Loucy (cell line): ENCODE results near the gene HELZ.

ENCODE experiments used
- H2AFZ ChIP-seq: fragments of 200-600 bp; sonication (generic); 2 replicates; pipeline ENCODE4 v1.6.0; 2016; ENCODE audit warnings: antibody characterized with exemption, mild to moderate bottlenecking, low read length, moderate library complexity
- H3F3A ChIP-seq: fragments of 200-600 bp; 2 replicates; pipeline ENCODE4 v1.6.0; 2016; ENCODE audit warnings: antibody characterized with exemption, low read depth, mild to moderate bottlenecking
- H3K27me3 ChIP-seq: fragments of 200-600 bp; sonication (generic); 2 replicates; pipeline ENCODE4 v1.6.1; 2014; ENCODE audit warnings: low read length, mild to moderate bottlenecking; ENCODE audit not compliant: insufficient read depth, poor library complexity, severe bottlenecking
- H3K36me3 ChIP-seq: fragments of 200-600 bp; sonication (generic); 2 replicates; pipeline ENCODE4 v1.6.1; 2016; ENCODE audit warnings: low read length; ENCODE audit not compliant: insufficient read depth
- H3K4me1 ChIP-seq: fragments of 200-600 bp; sonication (generic); 2 replicates; pipeline ENCODE4 v1.5.1; 2014; ENCODE audit warnings: low read length, mild to moderate bottlenecking; ENCODE audit not compliant: insufficient read depth, poor library complexity, severe bottlenecking
- H3K4me2 ChIP-seq: fragments of 200-600 bp; sonication (generic); 2 replicates; pipeline ENCODE4 v1.6.0; 2014; ENCODE audit warnings: antibody characterized with exemption, low read length, low read depth, mild to moderate bottlenecking; ENCODE audit not compliant: poor library complexity, severe bottlenecking
- H3K4me3 ChIP-seq: fragments of 200-600 bp; sonication (generic); 2 replicates; pipeline ENCODE4 v1.5.1; 2014; ENCODE audit warnings: low read length, mild to moderate bottlenecking, mixed read lengths; ENCODE audit not compliant: poor library complexity, severe bottlenecking
- H3K79me2 ChIP-seq: fragments of 200-600 bp; sonication (generic); 2 replicates; pipeline ENCODE4 v1.6.1; 2014; ENCODE audit warnings: low read length; ENCODE audit not compliant: insufficient read depth
- H3K9ac ChIP-seq: fragments of 200-600 bp; sonication (generic); 2 replicates; pipeline ENCODE4 v1.6.0; 2014; ENCODE audit warnings: mild to moderate bottlenecking, low read depth, low read length, moderate library complexity; ENCODE audit not compliant: poor library complexity, severe bottlenecking
- H3K9me2 ChIP-seq: fragments of 200-600 bp; sonication (generic); replicated peaks from 2 replicates; pipeline ENCODE4 v1.6.1; 2016; ENCODE audit warnings: low read depth, low read length, mixed read lengths
- H3K9me3 ChIP-seq: fragments of 200-600 bp; sonication (generic); 2 replicates; pipeline ENCODE4 v1.6.1; 2014; ENCODE audit warnings: mild to moderate bottlenecking, antibody characterized with exemption, low read length, low read depth; ENCODE audit not compliant: insufficient read depth
- H4K20me1 ChIP-seq: fragments of 200-600 bp; sonication (generic); 2 replicates; pipeline ENCODE4 v1.6.0; 2014; ENCODE audit warnings: antibody characterized with exemption, low read length, mild to moderate bottlenecking; ENCODE audit not compliant: insufficient read depth, poor library complexity, severe bottlenecking
- EZH2phosphoT487 ChIP-seq: fragments of 200-600 bp; IDR thresholded peaks from 2 replicates; pipeline ENCODE4 v1.6.1; 2018; ENCODE audit warnings: antibody characterized with exemption, mild to moderate bottlenecking, moderate library complexity, borderline replicate concordance
- TF ChIP-seq, protein P1 (sequence below): fragments of 200-600 bp; sonication (generic); conservative IDR thresholded peaks from 2 replicates; pipeline ENCODE4 v1.5.1; 2014; ENCODE audit warnings: mild to moderate bottlenecking, antibody characterized with exemption, low read length

HELZ gene

DNA sequence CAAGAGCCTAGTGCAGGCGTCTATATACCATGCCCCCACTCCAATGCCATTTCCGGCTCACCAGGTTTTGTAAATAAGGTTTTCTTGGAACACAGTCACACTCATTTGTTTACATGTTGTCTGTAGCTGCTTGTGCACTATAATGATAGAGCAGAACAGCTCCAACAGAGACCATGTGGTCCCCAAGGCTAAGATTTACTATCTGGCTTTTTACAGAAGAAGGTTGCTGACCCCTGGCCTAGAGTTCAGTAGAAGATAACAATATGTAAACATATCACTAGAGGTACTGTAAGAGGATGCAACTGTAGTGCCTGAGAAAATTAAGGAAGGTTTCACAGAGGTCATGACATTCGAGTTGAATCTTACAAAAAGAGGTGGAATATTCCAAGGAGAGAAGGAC lies 134.4 kb downstream of the HELZ start:
- TF ChIP-seq, protein P1, sequence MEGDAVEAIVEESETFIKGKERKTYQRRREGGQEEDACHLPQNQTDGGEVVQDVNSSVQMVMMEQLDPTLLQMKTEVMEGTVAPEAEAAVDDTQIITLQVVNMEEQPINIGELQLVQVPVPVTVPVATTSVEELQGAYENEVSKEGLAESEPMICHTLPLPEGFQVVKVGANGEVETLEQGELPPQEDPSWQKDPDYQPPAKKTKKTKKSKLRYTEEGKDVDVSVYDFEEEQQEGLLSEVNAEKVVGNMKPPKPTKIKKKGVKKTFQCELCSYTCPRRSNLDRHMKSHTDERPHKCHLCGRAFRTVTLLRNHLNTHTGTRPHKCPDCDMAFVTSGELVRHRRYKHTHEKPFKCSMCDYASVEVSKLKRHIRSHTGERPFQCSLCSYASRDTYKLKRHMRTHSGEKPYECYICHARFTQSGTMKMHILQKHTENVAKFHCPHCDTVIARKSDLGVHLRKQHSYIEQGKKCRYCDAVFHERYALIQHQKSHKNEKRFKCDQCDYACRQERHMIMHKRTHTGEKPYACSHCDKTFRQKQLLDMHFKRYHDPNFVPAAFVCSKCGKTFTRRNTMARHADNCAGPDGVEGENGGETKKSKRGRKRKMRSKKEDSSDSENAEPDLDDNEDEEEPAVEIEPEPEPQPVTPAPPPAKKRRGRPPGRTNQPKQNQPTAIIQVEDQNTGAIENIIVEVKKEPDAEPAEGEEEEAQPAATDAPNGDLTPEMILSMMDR: no peak
- TF ChIP-seq EZH2phosphoT487: no peak
- H3K9me2 ChIP-seq: no peaks in the 10 kb centered on the region
- no peak overlapping the region for H3K9ac ChIP-seq
- no peaks in the 10 kb centered on the region for H3K27me3 ChIP-seq
- no peaks in the 10 kb centered on the region for H3K79me2 ChIP-seq
- H2AFZ ChIP-seq: no peak overlapping the region
- no peak overlapping the region for H3K4me2 ChIP-seq
- peaks cover 78% of the 10 kb centered on the region for H3K36me3 ChIP-seq
- H3K4me1 ChIP-seq: no peaks in the 10 kb centered on the region
- no peaks in the 10 kb centered on the region for H3F3A ChIP-seq
- no peaks in the 10 kb centered on the region for H3K9me3 ChIP-seq
- H4K20me1 ChIP-seq: no peaks in the 10 kb centered on the region
- no peak overlapping the region for H3K4me3 ChIP-seq

DNA sequence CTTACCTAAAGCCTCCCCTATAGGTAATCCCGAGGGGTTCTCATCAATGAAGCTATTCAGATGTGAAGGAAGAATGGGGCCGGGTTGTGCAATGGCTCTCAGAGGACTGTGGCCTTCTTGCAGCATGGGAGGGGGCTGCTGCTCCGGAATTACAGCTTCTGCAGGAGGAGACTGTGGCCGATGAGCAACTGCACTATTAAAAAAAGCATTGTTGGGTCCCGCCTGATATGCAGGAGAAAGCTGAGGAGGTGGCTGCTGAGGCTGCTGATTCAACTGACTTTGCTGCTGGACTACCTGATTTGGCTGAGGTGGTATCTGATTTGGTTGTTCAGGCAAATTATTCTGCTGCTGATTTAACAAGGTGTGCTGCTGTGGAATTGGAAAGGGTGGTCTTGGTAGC lies 135.9 kb downstream of the HELZ start:
- no peaks in the 10 kb centered on the region for H3K27me3 ChIP-seq
- H3K4me3 ChIP-seq: no peak overlapping the region
- no peaks in the 10 kb centered on the region for H4K20me1 ChIP-seq
- no peaks in the 10 kb centered on the region for H3K9me3 ChIP-seq
- no peaks in the 10 kb centered on the region for H3K79me2 ChIP-seq
- H3K4me2 ChIP-seq: no peak overlapping the region
- no peaks in the 10 kb centered on the region for H3K4me1 ChIP-seq
- TF ChIP-seq, protein P1: no peak
- TF ChIP-seq EZH2phosphoT487: no peak
- H3F3A ChIP-seq: no peaks in the 10 kb centered on the region
- no peak overlapping the region for H3K9ac ChIP-seq
- no peaks in the 10 kb centered on the region for H3K9me2 ChIP-seq
- H2AFZ ChIP-seq: no peak overlapping the region
- peaks cover 83% of the 10 kb centered on the region for H3K36me3 ChIP-seq

GRCh38 chr17:67107811-67108775 lies 136.9 kb downstream of the HELZ start:
- no peaks in the 10 kb centered on the region for H3K79me2 ChIP-seq
- no peak overlapping the region for H3K9ac ChIP-seq
- TF ChIP-seq, protein P1: no peak
- no peak for TF ChIP-seq EZH2phosphoT487
- H3K27me3 ChIP-seq: no peaks in the 10 kb centered on the region
- no peaks in the 10 kb centered on the region for H3K9me2 ChIP-seq
- H3K36me3 ChIP-seq: peaks cover 77% of the 10 kb centered on the region
- H2AFZ ChIP-seq: no peak overlapping the region
- no peaks in the 10 kb centered on the region for H3K9me3 ChIP-seq
- no peaks in the 10 kb centered on the region for H3K4me1 ChIP-seq
- no peak overlapping the region for H3K4me2 ChIP-seq
- no peaks in the 10 kb centered on the region for H3F3A ChIP-seq
- no peak overlapping the region for H3K4me3 ChIP-seq
- no peaks in the 10 kb centered on the region for H4K20me1 ChIP-seq
